ENCODE results near the gene MEIS3. TPM values are rescaled to one million over a fixed set of nuclear protein-coding genes. Genes with fewer than 3 reads are reported as not detected.
A peak's percentile ranks its signal among the peaks of the same experiment; 100 is the strongest.

MEIS3 gene
- total and polyA plus RNA-seq, 5 donors from 2014 or later = 0.13 to 1.0 (median 0.44) TPM; not detected in 2

DNA sequence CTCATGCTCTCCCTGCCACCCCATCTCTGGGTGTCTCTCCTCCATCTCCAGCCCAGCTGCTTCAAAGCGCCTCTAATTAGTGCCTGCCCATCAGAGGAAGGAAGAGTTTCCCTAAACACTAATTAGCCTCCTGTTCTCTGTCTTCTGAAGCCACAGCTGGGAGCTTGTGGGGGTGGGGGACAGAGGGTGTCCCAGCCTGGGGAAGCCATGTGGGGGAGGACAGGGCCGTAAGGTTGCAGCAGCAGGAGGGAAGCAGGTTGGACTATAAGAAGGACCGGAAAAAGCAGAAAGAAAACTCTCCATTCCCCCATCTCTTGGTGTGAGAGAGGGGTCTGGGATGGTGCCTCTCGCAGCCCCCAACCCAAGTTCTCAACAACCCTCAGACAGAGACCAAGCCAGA is 26.2 kb upstream of the MEIS3 start:
- H3K9me3 Mint-ChIP-seq = peaks cover 0 to 5% (median 2%) of the 10 kb centered on the region in 7 donors
- H3K4me1 Mint-ChIP-seq = peaks cover 12 to 57% (median 37%) of the 10 kb centered on the region in 4 donors
- DNase-seq (no peak), ATAC-seq (ENCODE audit: low read depth in 2 of 2) (no peak)
- peaks cover 81% of the 10 kb centered on the region for H3K27me3 Mint-ChIP-seq
- H3K4me3 Mint-ChIP-seq = peak overlapping the region; percentile 77 to 88 (median 80)
- peak overlapping the region in 1 of 3 donors; percentile 40 for H3K27ac Mint-ChIP-seq
- peaks cover 0 to 7% of the 10 kb centered on the region in 2 experiments for H3K9me3 ChIP-seq (ENCODE audit: control insufficient read depth in 2 of 2, low read length in 2 of 2)
- H3K36me3 ChIP-seq (ENCODE audit: control insufficient read depth, insufficient read depth, low read length) = no peaks in the 10 kb centered on the region
- H3K36me3 Mint-ChIP-seq = no peaks in the 10 kb centered on the region
- peak overlapping the region; percentile 62 for H3K4me3 ChIP-seq (ENCODE audit: low read depth, low read length)
- H3K27ac ChIP-seq (ENCODE audit: insufficient read depth, low read length, poor library complexity, severe bottlenecking) = no peak overlapping the region
- peaks cover 44% of the 10 kb centered on the region for H3K4me1 ChIP-seq (ENCODE audit: control insufficient read depth, insufficient read depth, low read length, poor library complexity, severe bottlenecking)
- peaks cover 11% of the 10 kb centered on the region for H3K27me3 ChIP-seq (ENCODE audit: control insufficient read depth, insufficient read depth, low read length)

DNA sequence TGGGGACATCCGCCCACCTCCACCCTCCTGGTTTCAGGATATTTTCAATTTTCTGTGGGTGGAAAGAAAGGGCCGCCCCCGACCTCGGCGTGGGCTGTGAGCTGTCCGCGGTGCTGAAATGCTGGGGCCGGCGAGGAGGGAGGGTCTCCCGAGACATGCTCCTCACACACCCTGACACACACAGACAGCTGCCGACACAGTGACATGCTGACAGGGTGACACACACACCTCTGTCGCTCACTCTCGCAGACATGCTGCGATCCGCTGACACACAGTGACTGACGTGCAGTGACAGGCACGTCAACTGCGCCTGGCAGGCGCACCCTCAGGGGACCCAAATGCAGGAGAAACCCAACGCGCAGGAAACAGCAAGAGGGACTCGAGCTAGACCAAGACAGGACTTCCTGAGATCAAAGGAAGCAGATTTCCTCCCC is 25.1 kb upstream of the MEIS3 start:
- H3K4me1 Mint-ChIP-seq = peaks cover 12 to 53% (median 37%) of the 10 kb centered on the region in 4 donors
- peak overlapping the region in 1 of 3 donors; percentile 91 for H3K27ac Mint-ChIP-seq
- Histone ChIP-seq H3K27me3 (ENCODE audit: control insufficient read depth, insufficient read depth, low read length) (peaks cover 11% of the 10 kb centered on the region), H3K9me3 (ENCODE audit: control insufficient read depth in 2 of 2, low read length in 2 of 2) (peaks cover 0 to 7% of the 10 kb centered on the region in 2 experiments), H3K4me1 (ENCODE audit: control insufficient read depth, insufficient read depth, low read length, poor library complexity, severe bottlenecking) (peaks cover 44% of the 10 kb centered on the region), H3K4me3 (ENCODE audit: low read depth, low read length) (no peak overlapping the region), H3K36me3 (ENCODE audit: control insufficient read depth, insufficient read depth, low read length) (no peaks in the 10 kb centered on the region), H3K27ac (ENCODE audit: insufficient read depth, low read length, poor library complexity, severe bottlenecking) (no peak overlapping the region)
- peaks cover 84% of the 10 kb centered on the region for H3K27me3 Mint-ChIP-seq
- no peaks in the 10 kb centered on the region for H3K36me3 Mint-ChIP-seq
- peak; percentile 28 to 47 (median 47) for DNase-seq
- peak overlapping the region; percentile 65 to 85 (median 82) for H3K4me3 Mint-ChIP-seq
- peaks cover 0 to 5% (median 0%) of the 10 kb centered on the region in 7 donors for H3K9me3 Mint-ChIP-seq
- ATAC-seq (ENCODE audit: low read depth in 2 of 2) = peak in 1 of 2 donors; percentile 21

GRCh38 chr19:47443331-47443730 is 24.0 kb upstream of the MEIS3 start:
- H3K4me1 Mint-ChIP-seq = peaks cover 12 to 50% (median 35%) of the 10 kb centered on the region in 4 donors
- H3K4me1 ChIP-seq (ENCODE audit: control insufficient read depth, insufficient read depth, low read length, poor library complexity, severe bottlenecking) = peaks cover 44% of the 10 kb centered on the region
- DNase-seq (no peak), ATAC-seq (ENCODE audit: low read depth in 2 of 2) (no peak)
- H3K27me3 Mint-ChIP-seq = peaks cover 83% of the 10 kb centered on the region
- H3K4me3 ChIP-seq (ENCODE audit: low read depth, low read length) = no peak overlapping the region
- no peak overlapping the region for H3K27ac ChIP-seq (ENCODE audit: insufficient read depth, low read length, poor library complexity, severe bottlenecking)
- no peak overlapping the region for H3K4me3 Mint-ChIP-seq
- peaks cover 12% of the 10 kb centered on the region for H3K27me3 ChIP-seq (ENCODE audit: control insufficient read depth, insufficient read depth, low read length)
- H3K36me3 ChIP-seq (ENCODE audit: control insufficient read depth, insufficient read depth, low read length) = no peaks in the 10 kb centered on the region
- no peaks in the 10 kb centered on the region for H3K36me3 Mint-ChIP-seq
- H3K9me3 ChIP-seq (ENCODE audit: control insufficient read depth in 2 of 2, low read length in 2 of 2) = peaks cover 0 to 7% of the 10 kb centered on the region in 2 experiments
- H3K27ac Mint-ChIP-seq = no peak overlapping the region
- peaks cover 0 to 5% (median 0%) of the 10 kb centered on the region in 7 donors for H3K9me3 Mint-ChIP-seq

DNA sequence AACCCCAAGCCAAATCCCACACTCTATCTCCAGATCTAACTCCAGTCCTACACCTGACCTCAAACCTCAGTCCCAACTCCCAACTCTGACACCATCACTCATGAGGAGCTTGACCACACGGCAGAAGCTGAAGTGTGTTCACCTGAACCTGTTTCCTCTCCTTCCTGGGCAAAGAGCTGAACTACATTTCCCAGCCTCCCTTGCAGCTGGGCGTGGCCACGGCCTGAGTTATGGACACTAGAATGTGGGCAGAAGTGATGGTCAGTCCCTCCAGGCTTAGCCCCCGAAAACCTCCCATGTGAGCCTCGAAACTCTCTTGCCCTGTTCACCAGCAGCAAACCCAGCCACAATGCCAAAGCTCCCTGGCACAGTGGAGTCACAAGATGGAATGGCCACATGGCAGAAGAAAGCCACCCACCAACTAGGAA is 19.5 kb upstream of the MEIS3 start:
- H3K4me3 Mint-ChIP-seq = peak overlapping the region in 1 of 4 donors; percentile 60

GRCh38 chr19:47437500-47437899 is 18.2 kb upstream of the MEIS3 start:
- H3K27ac ChIP-seq (ENCODE audit: insufficient read depth, low read length, poor library complexity, severe bottlenecking) = no peak overlapping the region
- peaks cover 9% of the 10 kb centered on the region for H3K27me3 ChIP-seq (ENCODE audit: control insufficient read depth, insufficient read depth, low read length)
- Mint-ChIP-seq H3K27me3 (peaks cover 54% of the 10 kb centered on the region), H3K27ac (no peak overlapping the region), H3K4me3 (peak overlapping the region in 1 of 4 donors; percentile 34), H3K4me1 (peaks cover 0 to 41% (median 18%) of the 10 kb centered on the region in 4 donors), H3K9me3 (peaks cover 0 to 1% (median 0%) of the 10 kb centered on the region in 7 donors), H3K36me3 (no peaks in the 10 kb centered on the region)
- no peak for ATAC-seq (ENCODE audit: low read depth in 2 of 2)
- H3K4me3 ChIP-seq (ENCODE audit: low read depth, low read length) = no peak overlapping the region
- DNase-seq = no peak
- no peaks in the 10 kb centered on the region for H3K36me3 ChIP-seq (ENCODE audit: control insufficient read depth, insufficient read depth, low read length)
- no peaks in the 10 kb centered on the region for H3K9me3 ChIP-seq (ENCODE audit: control insufficient read depth in 2 of 2, low read length in 2 of 2)
- H3K4me1 ChIP-seq (ENCODE audit: control insufficient read depth, insufficient read depth, low read length, poor library complexity, severe bottlenecking) = peaks cover 15% of the 10 kb centered on the region

More for the DNA sequence above, 19.5 kb upstream of the MEIS3 start:
- no peaks in the 10 kb centered on the region for H3K36me3 Mint-ChIP-seq
- no peak overlapping the region for H3K4me3 ChIP-seq (ENCODE audit: low read depth, low read length)
- ATAC-seq (ENCODE audit: low read depth in 2 of 2) (no peak), DNase-seq (no peak)
- peaks cover 22% of the 10 kb centered on the region for H3K4me1 ChIP-seq (ENCODE audit: control insufficient read depth, insufficient read depth, low read length, poor library complexity, severe bottlenecking)
- peaks cover 0 to 41% (median 21%) of the 10 kb centered on the region in 4 donors for H3K4me1 Mint-ChIP-seq
- H3K27ac ChIP-seq (ENCODE audit: insufficient read depth, low read length, poor library complexity, severe bottlenecking) = no peak overlapping the region
- H3K9me3 ChIP-seq (ENCODE audit: control insufficient read depth in 2 of 2, low read length in 2 of 2) = no peaks in the 10 kb centered on the region
- H3K27me3 ChIP-seq (ENCODE audit: control insufficient read depth, insufficient read depth, low read length) = peaks cover 13% of the 10 kb centered on the region
- H3K27me3 Mint-ChIP-seq = peaks cover 62% of the 10 kb centered on the region
- no peak overlapping the region for H3K27ac Mint-ChIP-seq
- H3K9me3 Mint-ChIP-seq = peaks cover 0 to 4% (median 0%) of the 10 kb centered on the region in 7 donors
- no peaks in the 10 kb centered on the region for H3K36me3 ChIP-seq (ENCODE audit: control insufficient read depth, insufficient read depth, low read length)

- peaks cover 0 to 40% (median 19%) of the 10 kb centered on the region in 4 donors for H3K4me1 Mint-ChIP-seq
- Histone ChIP-seq H3K4me3 (ENCODE audit: low read depth, low read length) (no peak overlapping the region), H3K27me3 (ENCODE audit: control insufficient read depth, insufficient read depth, low read length) (peaks cover 7% of the 10 kb centered on the region), H3K36me3 (ENCODE audit: control insufficient read depth, insufficient read depth, low read length) (no peaks in the 10 kb centered on the region), H3K9me3 (ENCODE audit: control insufficient read depth in 2 of 2, low read length in 2 of 2) (no peaks in the 10 kb centered on the region), H3K27ac (ENCODE audit: insufficient read depth, low read length, poor library complexity, severe bottlenecking) (no peak overlapping the region), H3K4me1 (ENCODE audit: control insufficient read depth, insufficient read depth, low read length, poor library complexity, severe bottlenecking) (peaks cover 15% of the 10 kb centered on the region)
- H3K4me3 Mint-ChIP-seq = peak overlapping the region; percentile 60 to 77 (median 73)
- H3K36me3 Mint-ChIP-seq = no peaks in the 10 kb centered on the region
- peak; percentile 83 to 93 for ATAC-seq (ENCODE audit: low read depth in 2 of 2)
- peaks cover 50% of the 10 kb centered on the region for H3K27me3 Mint-ChIP-seq
- peaks cover 0 to 1% (median 0%) of the 10 kb centered on the region in 7 donors for H3K9me3 Mint-ChIP-seq
- DNase-seq = peak; percentile 74 to 81 (median 81)
- peak overlapping the region in 2 of 3 donors; percentile 7 to 44 for H3K27ac Mint-ChIP-seq
Observed at GRCh38 chr19:47436712-47437401, 17.5 kb upstream of the MEIS3 start.

- Histone ChIP-seq H3K4me3 (ENCODE audit: low read depth, low read length) (no peak overlapping the region), H3K27me3 (ENCODE audit: control insufficient read depth, insufficient read depth, low read length) (peaks cover 7% of the 10 kb centered on the region), H3K36me3 (ENCODE audit: control insufficient read depth, insufficient read depth, low read length) (no peaks in the 10 kb centered on the region), H3K4me1 (ENCODE audit: control insufficient read depth, insufficient read depth, low read length, poor library complexity, severe bottlenecking) (peaks cover 15% of the 10 kb centered on the region), H3K9me3 (ENCODE audit: control insufficient read depth in 2 of 2, low read length in 2 of 2) (no peaks in the 10 kb centered on the region), H3K27ac (ENCODE audit: insufficient read depth, low read length, poor library complexity, severe bottlenecking) (no peak overlapping the region)
- H3K27ac Mint-ChIP-seq = peak overlapping the region in 1 of 3 donors; percentile 69
- DNase-seq (no peak), ATAC-seq (ENCODE audit: low read depth in 2 of 2) (no peak)
- no peaks in the 10 kb centered on the region for H3K36me3 Mint-ChIP-seq
- peaks cover 44% of the 10 kb centered on the region for H3K27me3 Mint-ChIP-seq
- peaks cover 0 to 1% (median 0%) of the 10 kb centered on the region in 7 donors for H3K9me3 Mint-ChIP-seq
- peaks cover 0 to 44% (median 21%) of the 10 kb centered on the region in 4 donors for H3K4me1 Mint-ChIP-seq
- peak overlapping the region; percentile 12 to 70 (median 62) for H3K4me3 Mint-ChIP-seq
Observed at GRCh38 chr19:47435883-47436417, 16.6 kb upstream of the MEIS3 start.

All from CD4-positive, CD25-positive, alpha-beta regulatory T cell (primary cell).